Stimulated activated CD4-positive, alpha-beta T cell treated with anti-CD3 and anti-CD28 coated beads, Interleukin-2, amount 100 ng/mL, for 24 hours (primary cell): ENCODE results near the gene ABCC11.
"Not testable (repeated sequence)": the region's sequence is repeated elsewhere in the genome, so short reads cannot be mapped to it uniquely, and the experiment has no call there.

Experiments used
- DNase-seq, 2 donors: peaks; one replicate each; pipeline ENCODE4 v3.0.0-alpha.2; 2020

The ABCC11 gene

DNA sequence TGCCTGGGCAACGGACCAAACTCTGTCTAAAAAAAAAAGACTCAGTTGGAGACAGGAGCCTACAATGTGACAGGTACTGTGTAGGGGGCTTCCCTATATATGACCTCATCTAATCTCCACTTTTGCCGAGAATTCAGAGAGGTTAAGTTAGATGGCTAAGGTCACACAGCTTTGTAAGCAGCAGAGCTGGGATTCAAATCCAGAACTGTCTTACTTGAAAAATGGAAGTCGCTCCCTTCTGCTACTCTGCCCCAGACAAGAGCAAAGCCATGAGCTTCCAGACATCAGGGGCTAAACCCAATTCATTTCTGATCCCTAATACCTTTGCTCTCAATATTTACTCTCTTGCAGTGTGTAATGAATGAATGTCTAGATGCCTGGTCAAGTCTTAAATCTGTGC, 50.0 kb downstream of the ABCC11 start:
- DNase-seq = no peak

DNA sequence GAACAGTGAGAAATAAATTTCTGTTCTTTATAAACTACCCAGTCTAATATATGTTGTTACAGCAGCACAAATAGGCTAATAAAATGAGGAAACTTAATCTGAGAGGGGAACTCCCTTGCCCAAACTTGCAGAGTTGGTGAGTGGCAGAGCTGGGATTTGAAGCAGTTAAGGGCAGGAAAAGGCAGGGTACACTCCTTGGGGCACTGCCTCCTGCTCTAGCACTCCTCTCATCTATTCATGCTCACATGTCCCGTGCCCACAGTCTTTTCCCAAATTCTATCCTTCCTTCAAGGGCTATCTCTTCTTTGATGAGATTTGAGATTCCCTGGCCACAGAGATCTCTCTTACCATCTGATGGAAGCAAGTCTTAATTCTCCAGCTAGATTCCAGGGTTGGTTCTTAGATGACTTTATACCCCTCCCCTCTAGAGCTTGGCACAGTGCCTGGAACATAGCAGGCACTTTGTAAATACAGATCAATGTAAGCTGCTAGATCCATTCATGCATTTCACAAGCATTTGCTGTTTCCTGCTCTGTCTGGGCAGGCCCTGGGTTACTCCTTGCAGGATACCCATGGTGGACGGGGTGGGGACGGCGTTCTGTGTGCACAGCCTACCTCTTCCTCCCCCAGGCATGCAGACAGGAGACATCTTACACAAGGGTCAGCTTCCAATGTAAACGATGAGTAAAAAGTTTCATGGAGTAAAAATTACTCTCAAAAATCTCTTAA, 52.3 kb downstream of the ABCC11 start:
- DNase-seq = no peak

DNA sequence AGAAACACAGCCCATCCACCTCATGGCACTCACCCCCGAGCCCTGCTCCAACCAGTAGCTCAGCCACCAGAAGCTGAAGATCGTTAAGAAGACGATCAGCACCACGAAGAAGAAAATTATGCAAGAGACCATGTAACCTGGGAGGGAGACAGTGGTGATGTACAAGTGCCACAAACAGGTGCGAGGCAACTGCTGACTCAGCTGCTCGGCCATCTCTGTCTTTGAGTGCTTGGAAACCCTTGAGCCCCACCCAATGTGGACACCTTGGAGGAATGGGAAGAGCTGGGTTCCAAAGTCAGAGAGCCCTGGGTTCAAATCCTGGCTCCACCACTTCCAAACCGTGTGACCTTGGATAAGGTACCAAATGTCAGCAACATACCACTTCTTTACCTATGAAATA, 53.5 kb downstream of the ABCC11 start:
- DNase-seq = no peak

DNA sequence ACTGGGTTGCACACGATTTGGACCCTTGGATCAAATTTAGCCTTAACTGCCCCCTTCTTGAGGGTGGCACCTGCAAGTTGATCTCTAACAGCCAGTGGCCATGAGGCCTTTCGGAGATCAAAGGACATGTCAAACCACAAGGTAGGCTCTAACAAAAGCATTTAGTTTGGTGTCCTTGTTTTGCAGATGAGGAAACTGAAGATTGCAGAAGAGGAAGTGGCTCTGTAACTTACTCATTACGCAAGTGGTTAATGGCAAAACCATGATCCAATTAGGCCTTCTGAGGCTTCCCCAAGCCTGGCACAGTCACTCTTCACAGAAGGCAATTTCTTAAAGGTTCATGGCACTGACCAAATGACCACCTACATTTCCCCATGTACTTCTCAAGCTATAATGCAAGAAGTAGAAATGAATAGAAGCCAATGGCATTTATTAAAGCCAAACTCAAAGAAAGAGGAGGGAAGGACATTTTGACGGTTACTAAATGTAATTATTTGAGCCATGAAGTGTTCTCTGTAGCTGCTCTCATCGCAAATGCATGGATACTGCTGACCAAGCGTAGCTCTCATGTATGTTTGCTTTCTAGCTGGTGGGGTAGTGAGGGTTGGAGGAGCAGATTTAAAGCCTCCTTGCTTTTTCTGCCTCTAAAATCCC, 58.8 kb downstream of the ABCC11 start:
- DNase-seq = no peak

DNA sequence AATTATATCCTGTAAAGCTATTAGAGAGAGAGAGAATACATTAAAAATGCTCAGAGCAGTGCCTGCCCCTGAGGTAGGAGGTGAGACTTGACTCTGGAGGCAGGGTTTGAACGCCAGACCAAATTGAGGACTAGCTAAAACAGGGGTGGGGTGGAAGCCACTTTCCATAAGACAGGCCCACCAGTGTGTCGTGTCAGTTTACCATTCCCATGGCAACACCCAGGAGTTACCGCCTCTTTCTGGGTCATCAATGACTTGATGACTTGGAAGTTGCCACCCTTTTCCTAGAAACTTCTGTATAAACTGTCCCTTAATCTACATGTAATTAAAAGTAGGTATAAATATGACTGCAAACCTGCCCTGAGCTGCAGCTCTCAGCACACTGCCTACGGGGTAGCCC, 59.6 kb downstream of the ABCC11 start:
- DNase-seq = no peak

DNA sequence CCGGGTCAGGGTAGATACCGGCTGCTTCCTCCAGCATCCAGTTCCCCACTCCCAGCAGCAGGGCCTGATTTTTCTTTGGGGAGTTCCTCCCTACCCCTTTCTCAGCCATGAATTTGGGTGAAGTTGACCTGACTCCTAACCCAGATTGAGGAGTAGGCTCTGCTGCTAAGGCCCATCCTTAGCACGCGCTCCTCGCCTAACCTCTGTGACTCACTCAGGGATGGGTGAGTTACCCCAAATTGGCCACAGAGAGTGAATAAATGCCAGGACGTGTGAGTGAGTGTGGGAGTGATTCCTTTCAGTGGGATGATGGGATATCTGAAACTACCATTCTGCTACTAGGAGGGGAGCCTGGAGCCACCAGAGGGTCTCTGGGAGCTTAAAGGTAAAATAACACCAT, 62.7 kb downstream of the ABCC11 start:
- no peak for DNase-seq

DNA sequence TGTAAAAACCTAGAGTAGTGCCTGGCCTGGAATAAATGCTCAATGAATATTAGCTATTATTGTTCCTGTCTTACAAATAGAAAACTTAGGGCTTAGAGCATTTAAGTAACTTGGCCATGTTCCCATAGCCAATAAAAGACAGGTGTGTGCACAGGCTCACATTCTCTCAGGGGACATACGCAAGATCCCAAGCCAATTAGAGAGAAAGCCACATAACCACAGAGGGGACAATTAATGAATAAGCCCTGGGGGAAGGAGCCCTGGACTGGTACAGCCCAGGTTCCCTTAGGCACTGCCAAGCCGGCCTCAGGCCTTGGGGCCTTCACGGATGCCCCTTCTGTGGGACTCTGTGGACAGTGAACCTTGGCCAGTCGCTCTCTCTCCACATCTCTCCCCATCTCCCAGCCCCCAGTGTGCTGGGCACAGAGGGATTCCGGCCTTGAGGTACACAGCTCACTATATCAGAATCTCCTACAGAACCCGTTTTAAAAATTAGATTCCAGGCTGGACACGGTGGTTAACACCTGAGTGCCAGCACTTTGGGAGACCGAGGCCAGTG, 64.3 kb downstream of the ABCC11 start:
- DNase-seq = no peak

DNA sequence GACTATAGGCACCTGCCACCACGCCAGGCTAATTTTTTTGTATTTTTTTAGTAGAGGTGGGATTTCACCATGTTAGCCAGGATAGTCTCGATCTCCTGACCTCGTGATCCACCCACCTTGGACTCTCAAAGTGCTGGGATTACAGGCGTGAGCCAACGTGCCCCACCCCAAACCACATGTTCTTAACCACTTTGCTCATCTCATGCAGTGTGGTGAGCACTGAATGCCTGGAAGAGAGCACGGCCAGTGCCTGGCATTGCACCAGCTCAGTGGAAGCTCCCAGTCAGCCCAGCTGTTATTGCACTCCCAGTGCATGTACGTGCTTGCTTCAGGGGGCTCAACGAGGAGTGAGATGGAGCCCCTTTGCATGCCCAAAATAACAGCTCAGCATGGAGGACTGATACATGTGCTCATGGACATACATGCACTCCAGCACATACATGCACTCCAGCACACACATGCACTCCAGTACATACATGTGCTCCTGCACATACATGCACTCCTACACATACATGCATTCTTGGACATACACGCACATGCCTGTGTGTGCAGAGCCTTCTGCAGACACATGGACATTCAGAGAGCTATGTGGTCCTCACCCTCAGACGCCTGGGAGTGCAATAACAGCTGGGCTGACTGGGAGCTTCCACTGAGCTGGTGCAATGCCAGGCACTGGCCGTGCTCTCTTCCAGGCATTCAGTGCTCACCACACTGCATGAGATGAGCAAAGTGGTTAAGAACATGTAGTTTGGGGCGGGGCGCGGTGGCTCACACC, 65.4 kb downstream of the ABCC11 start:
- DNase-seq = not testable (repeated sequence)

DNA sequence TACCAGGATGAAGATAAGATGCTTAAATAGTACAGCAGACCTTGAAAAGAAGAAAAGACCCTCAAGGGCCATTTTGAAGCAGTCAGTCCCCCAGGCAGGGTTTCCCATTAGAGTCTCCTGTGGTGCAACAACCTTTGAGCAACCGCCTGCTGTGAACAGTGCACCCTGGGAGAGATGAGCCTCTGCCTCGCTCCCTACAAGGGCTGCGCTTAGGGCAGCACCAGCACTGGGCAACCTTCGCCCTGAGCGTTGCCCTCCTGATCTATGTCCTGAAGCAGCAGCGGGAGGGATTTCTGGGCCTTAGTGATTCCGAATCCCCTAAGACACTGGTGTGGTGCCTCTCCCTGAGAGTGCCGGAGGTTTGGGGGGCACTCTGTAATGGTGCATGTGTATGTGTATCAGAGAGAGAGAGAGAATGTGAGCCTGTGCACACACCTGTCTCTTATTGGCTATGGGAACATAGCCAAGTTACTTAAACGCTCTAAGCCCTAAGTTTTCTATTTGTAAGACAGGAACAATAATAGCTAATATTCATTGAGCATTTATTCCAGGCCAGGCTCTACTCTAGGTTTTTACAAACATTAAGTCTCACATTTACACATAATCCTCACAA, 66.4 kb downstream of the ABCC11 start:
- no peak for DNase-seq

DNA sequence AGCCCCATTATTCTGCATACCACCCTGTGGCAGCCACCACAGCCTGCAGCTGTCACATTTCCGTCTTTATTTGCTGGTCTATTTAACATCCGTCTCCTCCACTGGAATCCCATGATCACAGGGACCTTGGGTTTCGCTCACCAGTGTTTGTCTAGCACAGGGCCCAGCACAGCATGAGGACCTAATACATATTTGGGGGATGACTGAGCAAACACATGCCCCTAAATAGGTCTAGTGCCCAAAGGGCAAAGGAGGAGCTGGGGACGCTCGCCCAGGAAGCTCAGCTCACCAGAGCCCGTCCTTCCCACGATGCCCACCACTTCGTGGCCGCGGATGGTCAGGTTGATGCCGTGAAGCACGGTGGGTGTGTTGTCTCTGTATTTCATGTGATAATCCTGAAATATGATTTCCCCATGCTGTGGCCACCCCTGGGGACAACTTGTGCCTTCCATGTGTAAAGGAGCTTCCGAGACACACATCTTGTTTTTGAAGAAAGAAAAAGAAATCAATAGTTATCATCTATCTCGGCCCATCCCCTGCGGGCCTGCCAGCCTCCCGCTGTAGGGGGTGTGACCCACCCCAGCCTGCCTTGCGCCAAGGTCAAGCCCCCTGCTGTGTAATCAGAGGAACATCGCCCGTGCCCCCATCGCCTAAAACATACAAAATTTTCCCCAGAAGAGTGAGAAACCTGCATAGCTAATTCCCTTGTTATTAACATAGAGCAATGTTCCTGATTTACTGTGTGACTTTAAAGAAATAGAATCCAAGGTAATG, 70.5 kb downstream of the ABCC11 start:
- DNase-seq = no peak

DNA sequence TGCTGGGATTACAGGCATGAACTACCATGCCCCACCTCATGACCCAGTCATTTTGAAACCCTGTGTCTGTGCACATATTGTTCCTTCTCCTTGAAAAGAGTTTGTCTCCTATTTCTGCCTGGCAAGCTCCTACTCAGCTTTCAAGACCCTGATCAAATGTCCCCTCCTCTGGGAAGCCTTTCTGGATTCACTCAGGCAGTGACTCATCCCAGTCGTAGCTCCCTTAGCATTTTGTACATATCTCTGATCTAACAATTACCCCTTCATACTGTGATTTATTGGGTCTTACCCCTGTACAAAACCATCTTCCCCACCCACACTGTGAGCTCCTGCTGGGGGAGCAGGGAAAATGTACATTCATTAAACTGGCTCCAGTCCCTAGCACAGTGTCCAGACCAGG, 73.5 kb downstream of the ABCC11 start:
- no peak for DNase-seq

DNA sequence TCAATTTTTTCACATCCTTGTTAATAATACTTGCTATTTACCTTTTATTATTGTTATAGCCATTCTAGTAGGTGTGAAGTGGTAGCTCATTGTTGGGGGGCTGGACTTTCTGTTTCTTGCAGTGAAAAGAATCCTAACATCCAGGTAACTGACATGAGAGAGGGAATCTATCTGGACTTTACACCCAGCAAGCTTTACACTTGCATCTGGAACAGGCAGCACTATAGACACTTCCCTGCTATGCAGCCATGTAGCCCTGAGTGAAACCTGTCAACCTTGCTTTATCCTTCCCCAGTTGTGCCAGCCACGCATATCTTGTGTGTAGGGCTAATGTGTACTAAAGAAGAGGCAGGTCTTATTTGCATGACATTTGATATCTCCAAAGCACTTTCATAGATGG, 74.7 kb downstream of the ABCC11 start:
- DNase-seq = no peak

DNA sequence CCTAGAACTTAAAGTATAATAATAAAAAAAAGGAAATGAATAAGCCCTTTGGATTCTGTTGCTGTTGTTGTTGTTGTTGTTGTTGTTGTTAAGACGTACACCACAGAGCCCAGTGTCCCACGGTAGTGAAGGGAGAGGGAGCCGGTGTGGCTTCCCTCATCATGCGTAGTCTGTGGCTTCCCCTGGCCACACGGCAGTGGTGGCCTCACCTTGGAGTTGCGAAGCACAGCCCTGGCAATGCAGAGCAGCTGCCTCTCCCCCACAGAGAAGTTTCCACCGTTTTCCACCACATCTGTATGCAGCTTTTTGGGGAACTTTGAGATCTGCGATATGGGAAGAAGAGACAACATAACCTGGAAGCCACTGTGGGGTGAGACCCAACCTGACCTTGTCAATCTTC, 77.4 kb downstream of the ABCC11 start:
- DNase-seq = no peak

DNA sequence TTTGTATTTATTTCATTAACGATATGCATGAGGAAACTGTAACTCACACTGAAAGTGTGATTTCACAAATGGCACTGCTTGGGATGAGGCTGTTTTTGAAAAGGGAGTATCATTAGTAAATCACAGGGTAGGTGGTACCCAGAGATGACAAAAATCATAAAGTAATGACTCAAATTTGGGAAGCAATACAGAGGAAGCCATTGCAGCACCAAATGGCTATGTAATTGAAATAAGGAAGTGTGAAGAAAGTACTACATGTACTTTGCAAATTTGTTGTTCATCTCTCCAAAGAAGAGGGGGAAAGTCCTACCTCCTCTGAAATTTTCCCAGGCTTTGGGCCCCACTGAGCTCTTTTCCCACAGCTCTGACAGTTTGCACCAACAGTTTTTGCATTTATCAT, 79.3 kb downstream of the ABCC11 start:
- DNase-seq = no peak

DNA sequence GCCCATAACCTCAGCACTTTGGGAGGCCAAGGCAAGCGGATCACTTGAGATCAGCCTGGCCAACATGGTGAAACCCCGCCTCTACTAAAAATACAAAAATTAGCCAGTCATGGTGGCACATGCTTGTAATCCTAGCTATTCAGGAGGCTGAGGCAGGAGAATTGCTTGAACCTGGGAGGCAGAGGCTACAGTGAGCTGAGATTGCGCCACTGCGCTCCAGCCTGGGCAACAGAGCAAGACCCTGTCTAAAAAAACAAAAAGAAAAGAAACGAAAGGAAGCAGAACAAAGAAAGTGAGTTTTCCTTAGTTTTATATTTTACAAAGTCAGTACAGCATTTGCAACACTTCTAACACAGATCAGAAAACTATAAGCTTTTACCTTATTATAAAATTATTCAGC, 80.7 kb downstream of the ABCC11 start:
- DNase-seq = not testable (repeated sequence)

DNA sequence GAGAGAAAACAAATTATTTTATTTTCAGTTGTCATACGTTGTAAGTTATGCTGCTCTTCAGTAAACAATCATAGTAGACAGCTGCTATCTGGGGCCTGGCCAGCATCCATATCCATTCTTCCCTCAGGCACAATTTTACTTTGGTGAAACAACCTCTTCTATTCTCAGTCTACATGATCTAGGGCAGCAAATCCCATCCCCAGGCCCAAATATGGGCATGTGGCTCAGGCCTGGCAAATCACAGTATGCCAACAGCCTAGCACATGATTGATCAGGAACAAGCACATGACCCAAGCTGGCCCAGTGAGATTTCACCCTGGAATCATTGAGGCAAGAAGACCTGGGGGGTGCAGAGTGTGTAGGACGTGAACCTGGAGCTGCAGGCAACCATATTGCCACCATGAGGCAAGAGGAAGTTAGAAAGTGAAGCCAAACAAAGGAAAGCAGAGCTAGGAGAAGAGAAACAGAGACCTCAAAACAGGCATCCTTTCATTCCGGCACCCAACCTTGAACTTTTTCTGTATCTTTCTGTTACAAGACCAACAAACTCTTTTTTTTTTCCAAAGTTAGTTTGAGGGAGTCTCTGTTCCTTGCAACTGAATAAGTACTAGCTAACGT, 81.3 kb downstream of the ABCC11 start:
- no peak for DNase-seq

DNA sequence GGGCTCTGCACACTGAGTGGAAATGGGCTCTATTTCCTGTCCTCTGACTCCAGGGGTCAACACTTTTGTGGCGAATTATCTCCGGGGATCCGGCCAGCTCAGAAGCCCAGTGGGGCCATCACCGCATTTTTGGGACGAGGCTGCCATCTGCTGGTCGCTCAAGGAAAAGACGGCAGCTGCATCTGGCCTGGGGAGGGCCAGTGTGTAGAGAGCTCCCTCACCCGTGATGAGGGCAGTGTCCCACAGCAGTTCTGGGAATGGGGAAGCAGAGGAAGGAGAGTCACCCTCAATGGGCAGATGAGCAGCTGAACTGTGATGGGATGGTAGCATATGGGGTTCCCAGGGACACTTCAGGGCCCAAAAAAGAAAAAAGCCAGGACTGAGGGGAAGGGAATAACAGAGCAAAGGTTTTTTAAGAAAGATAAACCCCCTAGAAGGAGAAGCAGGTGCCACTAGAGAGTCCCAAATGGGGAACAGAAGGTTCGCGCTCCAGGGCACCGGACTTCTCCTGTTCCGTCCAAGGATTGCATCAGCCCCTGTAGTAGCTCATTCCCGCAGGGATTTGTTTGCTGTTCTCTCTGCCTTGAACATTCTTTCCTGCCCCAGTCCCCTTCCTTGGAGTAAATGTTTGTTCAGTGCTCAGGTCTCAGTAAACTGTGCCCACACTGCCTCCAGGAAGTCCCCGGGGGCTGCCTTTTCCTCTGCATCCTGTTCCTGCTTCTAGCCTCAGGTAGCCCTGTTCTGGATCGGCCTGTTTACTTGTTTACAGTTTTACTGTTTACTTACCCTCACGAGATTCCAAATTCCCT, 82.2 kb downstream of the ABCC11 start:
- DNase-seq = peak; percentile 77 to 79

DNA sequence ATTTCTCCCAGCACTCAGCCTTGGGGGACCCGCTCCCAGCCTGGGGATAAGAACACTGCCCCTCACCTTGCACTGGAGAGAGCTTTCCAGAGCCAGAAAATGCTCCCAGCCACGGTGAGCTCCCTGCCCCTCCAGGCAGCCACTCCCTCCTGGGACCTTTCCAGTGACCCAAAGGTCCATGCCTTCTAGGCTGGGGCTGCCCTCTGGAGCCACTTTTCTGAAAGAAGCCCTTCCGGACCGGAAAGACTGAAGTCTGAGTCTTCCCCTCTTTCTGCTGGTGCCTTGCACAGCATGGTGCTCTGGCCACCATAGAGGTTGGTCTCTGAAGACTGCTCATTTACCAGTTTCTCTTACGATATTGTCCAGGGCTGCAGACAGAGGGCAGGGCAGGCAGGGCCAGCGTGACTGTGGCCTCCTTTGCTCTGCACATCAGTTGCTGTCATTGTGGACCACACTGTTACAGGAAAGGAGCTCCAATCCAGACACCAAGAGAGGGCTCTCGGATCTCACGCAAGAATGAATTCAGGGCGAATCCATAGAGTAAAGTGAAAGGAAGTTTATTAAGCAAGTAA, 84.4 kb downstream of the ABCC11 start:
- DNase-seq = no peak

DNA sequence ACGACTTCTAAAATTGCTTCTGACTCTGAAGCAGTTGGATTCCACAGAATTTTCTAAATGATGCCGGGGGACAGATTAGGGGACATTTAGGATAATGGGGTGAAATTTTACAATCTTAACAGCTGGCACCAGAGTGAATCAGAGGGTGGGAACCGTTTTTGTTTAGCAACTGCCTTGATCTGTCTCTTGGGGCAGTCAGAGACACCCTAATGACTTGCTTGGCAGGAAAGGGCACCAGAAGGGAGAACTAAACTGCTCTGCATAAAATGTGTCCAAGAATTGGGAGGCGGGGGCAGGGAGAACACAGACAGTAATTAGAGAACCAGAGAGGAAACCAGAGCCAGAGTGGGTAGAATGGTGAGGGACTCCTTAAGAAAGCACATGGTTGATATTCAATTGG, 85.4 kb downstream of the ABCC11 start:
- DNase-seq = no peak

DNA sequence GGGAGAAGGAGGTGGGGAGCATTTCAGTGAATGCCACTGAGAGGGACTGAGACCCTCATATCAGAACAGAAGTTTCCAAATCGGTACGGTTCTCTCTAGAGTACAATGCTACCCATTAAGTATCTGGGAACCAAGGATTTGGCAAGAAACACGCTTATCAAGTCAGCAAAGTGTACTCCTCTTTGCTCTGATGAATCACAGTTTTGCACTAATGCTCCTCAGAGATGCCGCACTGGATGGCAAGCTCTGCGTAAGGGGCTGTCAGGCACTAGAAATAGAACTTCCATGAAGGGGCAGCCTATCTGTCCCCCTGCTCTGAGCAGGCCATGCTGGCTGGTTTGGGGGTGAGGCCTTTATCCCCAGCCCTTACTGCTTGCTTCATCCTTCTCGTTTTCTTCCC, 86.8 kb downstream of the ABCC11 start:
- DNase-seq = no peak

DNA sequence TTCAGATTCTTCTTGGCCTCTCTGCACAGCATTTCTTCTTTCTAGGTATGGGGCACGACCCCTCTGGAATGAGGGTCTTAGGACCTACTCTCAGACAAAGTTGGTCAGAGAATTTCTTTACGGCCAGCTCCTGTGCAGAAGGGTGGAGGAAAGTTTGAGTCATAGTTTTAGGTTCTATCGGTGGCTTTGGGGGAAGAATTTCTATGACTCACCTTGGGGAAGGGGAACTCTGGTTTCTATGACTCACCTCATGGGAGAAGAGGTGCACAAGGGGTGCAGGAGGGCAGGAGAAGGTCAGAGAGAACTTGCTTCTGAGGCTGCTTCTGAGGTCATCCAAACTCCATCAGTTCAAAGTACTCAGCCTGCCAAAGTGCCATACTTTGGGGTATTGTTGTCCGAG, 89.0 kb downstream of the ABCC11 start:
- peak; percentile 39 to 49 for DNase-seq
